Osteocyte (in vitro differentiated cells): ENCODE measurements around the gene HCFC1. TPM values are rescaled to one million over a fixed set of nuclear protein-coding genes. Genes with fewer than 3 reads are reported as not detected.

ENCODE experiments used
- DNase-seq: peaks from one replicate; pipeline ENCODE4 v3.0.0; 2021; ENCODE audit warnings: mixed read lengths; ENCODE audit not compliant: unreplicated experiment; ENCODE audit errors: extremely low spot score
- H3K27ac Mint-ChIP-seq: one replicate; pipeline ENCODE4 v1.8.0; 2021; ENCODE audit warnings: mild to moderate bottlenecking, mixed read lengths; ENCODE audit not compliant: unreplicated experiment
- H3K27me3 Mint-ChIP-seq: one replicate; pipeline ENCODE4 v1.8.0; 2021; ENCODE audit warnings: mixed read lengths; ENCODE audit not compliant: unreplicated experiment
- H3K36me3 Mint-ChIP-seq: one replicate; pipeline ENCODE4 v1.8.0; 2021; ENCODE audit warnings: mixed read lengths; ENCODE audit not compliant: unreplicated experiment
- H3K4me1 Mint-ChIP-seq: one replicate; pipeline ENCODE4 v1.8.0; 2021; ENCODE audit warnings: mixed read lengths; ENCODE audit not compliant: unreplicated experiment
- H3K4me3 Mint-ChIP-seq: one replicate; pipeline ENCODE4 v1.8.0; 2021; ENCODE audit warnings: mild to moderate bottlenecking, moderate library complexity, mixed read lengths; ENCODE audit not compliant: unreplicated experiment
- H3K9me3 Mint-ChIP-seq: one replicate; pipeline ENCODE4 v1.8.0; 2021; ENCODE audit warnings: mixed read lengths; ENCODE audit not compliant: unreplicated experiment
- total RNA-seq: library from RNA; stranded (reverse); gene quantifications from 2 replicates; pipeline ENCODE4 v1.2.1, GENCODE V29; 2021
- TF ChIP-seq, protein P1 (sequence below): fragments of 200-600 bp; sonication (generic); IDR thresholded peaks from 2 replicates; pipeline ENCODE4 v1.5.0; 2021; ENCODE audit warnings: antibody characterized with exemption, mild to moderate bottlenecking, moderate library complexity

The HCFC1 gene
- total RNA-seq, 1 donor from 2014 or later: 74.8 TPM

- no peak for DNase-seq
- TF ChIP-seq, protein P1, sequence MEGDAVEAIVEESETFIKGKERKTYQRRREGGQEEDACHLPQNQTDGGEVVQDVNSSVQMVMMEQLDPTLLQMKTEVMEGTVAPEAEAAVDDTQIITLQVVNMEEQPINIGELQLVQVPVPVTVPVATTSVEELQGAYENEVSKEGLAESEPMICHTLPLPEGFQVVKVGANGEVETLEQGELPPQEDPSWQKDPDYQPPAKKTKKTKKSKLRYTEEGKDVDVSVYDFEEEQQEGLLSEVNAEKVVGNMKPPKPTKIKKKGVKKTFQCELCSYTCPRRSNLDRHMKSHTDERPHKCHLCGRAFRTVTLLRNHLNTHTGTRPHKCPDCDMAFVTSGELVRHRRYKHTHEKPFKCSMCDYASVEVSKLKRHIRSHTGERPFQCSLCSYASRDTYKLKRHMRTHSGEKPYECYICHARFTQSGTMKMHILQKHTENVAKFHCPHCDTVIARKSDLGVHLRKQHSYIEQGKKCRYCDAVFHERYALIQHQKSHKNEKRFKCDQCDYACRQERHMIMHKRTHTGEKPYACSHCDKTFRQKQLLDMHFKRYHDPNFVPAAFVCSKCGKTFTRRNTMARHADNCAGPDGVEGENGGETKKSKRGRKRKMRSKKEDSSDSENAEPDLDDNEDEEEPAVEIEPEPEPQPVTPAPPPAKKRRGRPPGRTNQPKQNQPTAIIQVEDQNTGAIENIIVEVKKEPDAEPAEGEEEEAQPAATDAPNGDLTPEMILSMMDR: no peak
- Mint-ChIP-seq H3K4me1 (peaks cover 15% of the 10 kb centered on the region), H3K4me3 (no peak overlapping the region), H3K27me3 (no peaks in the 10 kb centered on the region), H3K9me3 (no peaks in the 10 kb centered on the region), H3K27ac (no peak overlapping the region), H3K36me3 (peaks cover 3% of the 10 kb centered on the region)
These were observed 44.1 kb upstream of the HCFC1 start for GRCh38 chrX:154015581-154016264.

DNA sequence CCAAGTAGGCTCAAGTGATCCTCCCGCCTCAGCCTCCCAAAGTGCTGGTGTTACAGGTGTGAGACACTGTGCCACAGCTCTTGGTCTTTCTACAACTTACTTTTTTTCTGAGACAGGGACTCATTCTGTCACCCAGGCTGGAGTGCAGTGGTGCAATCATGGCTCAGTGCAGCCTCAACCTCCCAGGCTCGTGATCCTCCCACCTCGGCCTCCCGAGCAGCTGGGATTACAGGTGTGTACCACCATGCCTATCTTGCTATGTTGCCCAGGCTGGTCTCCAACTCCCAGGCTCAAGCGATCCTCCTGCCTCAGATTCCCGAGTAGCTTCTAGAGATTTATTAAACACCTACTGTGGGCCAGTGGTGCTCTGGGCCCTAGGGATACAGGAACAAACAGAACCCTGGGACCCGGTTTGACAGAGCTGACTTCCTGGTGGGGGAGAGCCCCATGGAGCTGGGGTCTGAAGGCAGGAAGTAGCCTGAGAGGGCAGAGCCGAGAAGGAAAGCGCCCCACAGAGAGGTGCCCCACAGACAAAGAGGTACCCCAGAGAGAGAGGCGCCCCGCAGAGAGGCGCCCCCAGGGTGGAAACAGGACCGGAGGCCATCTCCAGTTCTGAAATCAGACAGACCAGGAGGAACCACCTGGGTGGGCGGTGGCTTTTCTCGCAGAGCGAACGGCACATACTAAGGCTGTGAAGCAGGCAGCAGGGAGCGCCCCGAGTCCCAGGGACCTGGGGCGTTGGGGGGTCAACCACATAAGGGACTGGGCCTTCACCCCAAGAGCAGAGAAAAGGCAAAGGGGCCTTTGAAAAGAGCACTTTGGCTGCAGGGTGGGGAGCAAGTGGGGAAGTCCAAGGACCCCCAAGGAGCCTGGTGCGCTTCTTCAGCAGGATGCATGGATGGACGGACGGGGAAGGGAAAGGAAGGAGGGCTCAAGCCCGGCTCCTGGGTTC, 43.1 kb upstream of the HCFC1 start:
- TF ChIP-seq, protein P1: no peak
- DNase-seq: no peak
- H3K4me1 Mint-ChIP-seq: peaks cover 12% of the 10 kb centered on the region
- H3K27me3 Mint-ChIP-seq: no peaks in the 10 kb centered on the region
- H3K27ac Mint-ChIP-seq: no peak overlapping the region
- H3K36me3 Mint-ChIP-seq: peaks cover 3% of the 10 kb centered on the region
- H3K9me3 Mint-ChIP-seq: no peaks in the 10 kb centered on the region
- H3K4me3 Mint-ChIP-seq: no peak overlapping the region

- Mint-ChIP-seq H3K4me1 (peaks cover 9% of the 10 kb centered on the region), H3K9me3 (no peaks in the 10 kb centered on the region), H3K27ac (no peak overlapping the region), H3K36me3 (peaks cover 3% of the 10 kb centered on the region), H3K27me3 (no peaks in the 10 kb centered on the region), H3K4me3 (no peak overlapping the region)
- TF ChIP-seq, protein P1: peak; percentile 83
- DNase-seq: no peak
These were observed 42.2 kb upstream of the HCFC1 start for GRCh38 chrX:154013614-154014360.

GRCh38 chrX:154013001-154013421, 41.4 kb upstream of the HCFC1 start:
- Mint-ChIP-seq H3K27ac (no peak overlapping the region), H3K4me1 (peaks cover 8% of the 10 kb centered on the region), H3K9me3 (no peaks in the 10 kb centered on the region), H3K4me3 (no peak overlapping the region), H3K36me3 (peaks cover 3% of the 10 kb centered on the region), H3K27me3 (no peaks in the 10 kb centered on the region)
- DNase-seq: no peak
- TF ChIP-seq, protein P1: no peak
